Hematopoietic multipotent progenitor cell (in vitro differentiated cells): ENCODE results near the gene ITGA1. TPM values are rescaled to one million over a fixed set of nuclear protein-coding genes. Genes with fewer than 3 reads are reported as not detected.
A peak's percentile ranks its signal among the peaks of the same experiment; 100 is the strongest.
"Not testable (repeated sequence)": the region's sequence is repeated elsewhere in the genome, so short reads cannot be mapped to it uniquely, and the experiment has no call there.

ENCODE experiments used
- DNase-seq, 3 donors: peaks; one replicate each; pipeline ENCODE4 v3.0.0-alpha.2; 2011 to 2015; ENCODE audit warnings: low read depth in 2 of 3, low spot score in 2 of 3
- total RNA-seq: library from RNA; depleted of rRNA; stranded (reverse); fragments of >200 nt; gene quantifications from one replicate; pipeline ENCODE4 v1.2.3, GENCODE V29; 2012

Gene ITGA1
- total RNA-seq, 1 donor, result under 0.01 TPM

DNA sequence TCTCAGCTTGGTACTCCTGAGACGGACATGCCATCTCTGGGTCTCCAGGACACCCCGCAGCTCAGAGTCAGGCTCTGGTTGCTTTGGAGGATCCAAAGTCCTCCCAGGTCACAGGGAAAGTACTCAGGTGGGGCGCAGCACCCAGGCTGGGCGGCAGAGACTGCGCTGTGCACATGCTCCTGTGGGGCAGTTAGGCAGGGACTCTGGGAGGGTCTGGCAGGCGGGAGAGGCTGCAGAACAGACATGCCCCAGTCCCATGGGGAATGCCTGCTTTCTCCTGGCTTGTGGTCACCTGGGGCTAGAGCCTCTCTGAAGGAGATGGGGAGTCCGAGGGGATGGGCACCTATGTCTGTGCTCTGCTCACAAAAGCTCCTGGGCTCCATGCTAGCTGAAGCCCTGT is 156.1 kb downstream of the ITGA1 start:
- no peak for DNase-seq

DNA sequence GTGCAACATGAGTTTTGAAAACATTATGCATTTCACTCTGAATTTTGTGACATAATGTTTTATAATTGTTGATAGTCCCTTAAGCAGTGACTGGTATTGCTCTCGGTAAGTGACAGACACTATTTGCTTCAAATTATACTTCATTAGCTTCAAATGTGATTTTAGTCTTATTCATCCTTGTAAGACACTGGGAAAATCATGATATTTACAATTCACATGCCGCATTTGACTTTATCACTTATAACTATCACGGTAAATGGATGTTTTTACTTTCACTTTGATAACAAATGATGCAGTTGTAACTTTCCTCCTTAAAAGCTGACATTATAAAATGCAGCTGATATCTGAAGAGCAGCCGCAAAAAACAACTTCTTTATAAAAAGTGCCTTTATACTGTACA is 157.3 kb downstream of the ITGA1 start:
- DNase-seq, result peak in 1 of 3 donors; percentile 21

DNA sequence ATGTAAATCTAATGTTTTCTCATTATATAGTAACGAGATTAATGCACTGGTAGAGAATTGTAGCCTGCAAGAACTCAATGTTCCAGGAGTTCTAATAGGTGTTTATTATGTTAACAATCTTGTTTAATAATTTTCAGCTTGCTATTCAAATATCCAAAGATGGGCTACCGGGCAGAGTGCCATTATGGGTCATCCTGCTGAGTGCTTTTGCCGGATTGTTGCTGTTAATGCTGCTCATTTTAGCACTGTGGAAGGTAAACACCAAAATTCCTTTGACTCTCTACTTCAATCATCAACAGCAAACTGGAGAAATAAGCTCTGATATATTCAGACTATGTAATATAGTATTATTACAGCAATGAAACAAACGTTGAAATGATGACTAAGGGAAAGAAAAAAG is 159.5 kb downstream of the ITGA1 start:
- DNase-seq, result no peak

DNA sequence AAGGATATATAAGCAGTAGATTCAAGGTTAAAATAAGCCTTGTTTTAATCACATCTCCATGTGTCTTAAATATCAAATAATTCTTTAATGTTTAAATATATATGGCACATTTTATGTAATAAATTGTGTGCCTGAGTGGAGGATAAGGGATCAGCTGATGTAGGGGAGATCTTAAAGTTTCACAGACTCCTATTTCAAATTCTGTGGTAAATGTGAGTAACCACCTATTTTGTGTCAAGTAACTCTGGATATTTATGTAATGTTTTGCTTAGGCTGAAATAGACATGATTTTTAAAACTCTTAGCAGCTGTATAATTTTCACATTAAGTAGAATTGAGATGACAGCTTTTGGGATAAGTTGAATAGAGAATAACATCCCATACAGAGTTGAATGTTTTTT is 160.1 kb downstream of the ITGA1 start:
- no peak for DNase-seq

DNA sequence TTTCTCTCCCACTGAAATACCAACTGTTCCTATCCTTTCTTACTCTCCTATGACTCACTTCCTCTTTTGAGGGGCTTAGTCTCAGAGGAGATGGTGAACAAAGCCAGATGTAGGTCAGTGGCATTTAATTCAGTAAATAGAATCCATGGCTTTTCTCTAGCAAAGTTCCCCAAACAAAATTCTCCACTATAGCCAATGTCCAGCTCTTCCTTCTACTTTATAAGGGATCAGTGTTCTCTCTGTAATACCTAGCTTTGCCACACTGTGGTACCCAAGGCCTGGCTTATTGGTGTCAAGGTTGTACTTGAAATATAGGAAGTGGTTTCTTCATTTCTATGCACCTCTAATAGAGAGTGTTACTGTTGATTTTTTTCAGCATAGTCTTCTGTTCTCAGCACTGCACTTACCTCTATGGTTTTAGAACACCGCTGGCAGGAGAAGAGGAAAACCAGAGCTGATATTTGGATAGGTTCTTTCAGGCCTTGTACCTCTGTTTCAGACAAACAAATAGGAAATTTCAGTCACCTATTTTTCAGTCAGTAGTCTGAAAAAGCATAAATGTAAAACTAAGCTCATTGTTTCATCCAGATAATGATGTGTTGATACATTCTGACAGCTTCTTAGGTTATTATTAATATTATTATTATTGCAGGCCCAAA is 160.8 kb downstream of the ITGA1 start:
- peak; percentile 24 to 87 (median 64) for DNase-seq

DNA sequence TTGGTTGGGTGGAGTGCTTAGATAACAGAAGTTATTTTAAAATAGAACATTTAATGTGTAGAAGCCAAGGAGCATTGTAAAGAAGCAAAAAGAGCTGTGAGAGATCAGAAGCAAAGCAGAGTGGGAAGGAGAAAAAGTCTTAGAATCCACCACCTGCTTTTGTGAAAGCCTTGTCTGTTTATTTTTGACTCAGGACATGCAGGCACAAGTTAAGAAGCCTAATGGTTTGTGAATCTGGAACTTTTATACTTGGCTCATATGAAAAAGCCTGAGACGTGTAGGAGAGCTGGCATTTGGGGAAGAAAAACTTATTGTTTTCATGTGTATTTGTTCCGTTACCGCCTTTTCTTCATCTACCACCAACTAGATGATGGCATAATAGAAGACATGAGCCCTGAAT is 163.0 kb downstream of the ITGA1 start:
- DNase-seq, result no peak

DNA sequence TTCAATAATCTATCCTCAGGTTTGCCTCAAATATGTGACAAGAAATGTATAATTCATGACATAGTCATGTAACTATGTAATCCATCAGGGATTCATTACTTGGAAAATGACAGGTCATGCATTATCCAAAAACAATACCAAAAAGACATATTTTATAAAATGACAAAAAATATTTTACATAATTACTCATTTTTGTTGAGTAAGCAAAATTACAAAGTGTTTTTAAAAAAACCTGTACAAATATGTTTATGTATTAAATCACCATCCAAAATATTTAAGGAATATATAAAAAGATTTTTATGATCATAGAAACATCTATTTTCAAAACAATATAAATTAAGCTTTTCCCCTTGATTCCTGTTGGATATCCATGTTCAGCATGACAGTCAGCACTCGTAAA is 164.8 kb downstream of the ITGA1 start:
- DNase-seq, result no peak

DNA sequence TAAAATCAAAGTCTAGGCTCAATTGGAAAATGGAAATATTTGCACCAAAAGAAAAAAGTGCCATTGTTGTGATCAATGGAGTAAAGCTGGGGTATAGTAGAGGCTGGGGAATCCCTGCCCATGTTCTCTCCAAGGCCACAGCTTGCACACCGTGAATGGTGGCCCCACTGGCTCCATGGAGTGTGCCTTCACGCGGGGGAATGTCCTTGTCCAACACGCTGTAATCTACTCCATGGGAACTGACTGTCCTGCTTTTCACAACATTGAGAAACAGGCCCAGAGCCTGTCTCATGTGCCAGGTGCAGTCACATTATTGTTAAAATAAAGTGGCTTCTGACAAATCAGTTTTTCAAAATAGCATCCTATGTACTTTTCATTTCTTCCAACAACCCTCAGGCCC is 168.3 kb downstream of the ITGA1 start:
- DNase-seq, result no peak

DNA sequence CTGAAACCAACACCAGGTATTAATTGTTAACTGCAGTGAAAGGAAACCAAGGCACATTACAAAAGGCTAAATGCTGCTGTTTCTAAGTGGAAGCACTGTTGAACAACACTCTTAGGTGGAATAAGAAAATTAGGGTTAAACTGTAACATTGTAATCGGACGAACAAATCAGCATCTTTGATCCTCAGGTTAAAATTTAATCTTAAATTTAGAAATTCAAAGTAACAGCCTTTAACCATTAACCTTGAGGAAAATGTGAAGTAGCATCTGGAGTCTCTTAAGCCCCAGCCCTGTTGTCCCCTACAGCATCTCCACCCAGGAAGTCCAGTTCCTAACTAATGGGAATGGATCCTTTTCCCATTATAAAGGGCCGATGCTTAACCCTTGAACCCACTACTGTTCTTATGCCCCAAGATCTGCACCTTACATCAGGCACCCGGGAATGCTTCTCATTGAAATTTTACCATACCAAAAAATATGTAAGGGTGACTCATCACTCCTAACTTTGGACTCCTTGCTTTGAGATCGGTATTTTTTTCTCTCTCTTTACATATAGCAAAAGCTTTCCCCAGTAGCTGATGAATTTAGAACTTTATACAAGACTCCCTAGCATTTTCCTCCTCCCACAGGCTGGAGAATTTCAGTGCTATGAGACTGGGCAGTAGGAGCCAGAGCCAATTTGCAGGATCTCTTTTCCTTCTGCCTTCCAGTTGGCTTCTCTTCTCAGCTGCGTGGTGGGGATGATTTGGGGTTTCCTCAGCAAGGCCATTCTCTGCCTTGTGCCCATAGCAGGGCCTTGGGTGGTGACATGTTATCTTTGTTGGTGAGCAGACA is 169.4 kb downstream of the ITGA1 start:
- DNase-seq, result no peak

DNA sequence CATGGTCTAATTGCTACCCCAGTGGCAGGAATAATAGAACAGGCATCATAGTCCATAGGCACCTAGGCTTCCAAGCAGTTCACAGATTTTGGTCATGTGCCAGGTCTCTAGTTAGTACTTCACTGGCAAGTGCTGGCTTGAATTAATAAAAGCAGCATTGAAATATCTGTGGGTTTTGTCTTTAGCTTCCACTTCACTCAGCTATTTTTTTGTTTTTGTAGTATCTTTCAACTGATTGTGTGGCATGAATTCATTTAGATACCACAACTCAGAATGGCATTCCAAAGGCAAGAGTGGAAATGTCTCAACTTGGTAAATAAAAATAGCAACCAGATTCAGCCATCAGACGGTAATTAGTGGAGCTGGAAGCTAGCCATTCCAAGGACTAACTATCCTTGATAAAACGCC is 173.6 kb downstream of the ITGA1 start:
- no peak for DNase-seq

DNA sequence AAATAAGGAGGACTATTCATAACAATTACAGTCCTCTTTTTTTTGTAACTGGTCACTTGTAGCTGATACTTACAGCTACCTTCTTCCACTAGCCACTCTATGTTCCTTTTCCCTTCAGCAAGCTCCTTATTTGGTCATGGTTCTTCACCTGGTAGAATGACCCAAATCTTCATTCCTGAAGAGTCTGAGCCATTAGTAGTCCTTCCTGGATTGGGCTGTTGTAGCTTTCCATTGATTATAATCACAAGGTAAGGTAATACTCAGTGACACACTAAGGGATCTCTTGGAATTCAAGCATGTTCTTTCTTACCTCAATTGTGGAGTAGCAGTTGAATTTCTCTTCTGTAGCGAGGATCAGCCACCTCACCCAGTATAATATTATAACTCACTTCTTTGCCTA is 175.9 kb downstream of the ITGA1 start:
- no peak for DNase-seq

DNA sequence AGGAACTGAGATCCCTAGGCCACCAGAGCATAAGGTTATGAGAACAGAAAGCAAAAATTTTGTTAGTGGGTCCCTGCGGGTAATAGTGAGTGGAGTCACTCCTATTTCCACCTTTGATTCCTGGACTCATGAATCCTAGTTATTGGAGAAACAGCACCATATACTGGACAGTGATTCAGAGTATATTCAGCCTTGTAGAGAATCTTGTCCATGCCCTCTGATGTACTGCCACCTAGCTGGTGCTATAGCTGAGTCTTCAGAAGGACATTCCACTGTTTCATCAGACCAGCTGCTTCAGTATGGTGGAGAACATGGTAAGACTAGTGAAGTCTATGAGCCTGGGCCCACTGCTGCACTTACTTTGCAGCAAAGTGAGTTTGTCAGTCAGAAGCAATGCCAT is 176.4 kb downstream of the ITGA1 start:
- DNase-seq, result no peak

DNA sequence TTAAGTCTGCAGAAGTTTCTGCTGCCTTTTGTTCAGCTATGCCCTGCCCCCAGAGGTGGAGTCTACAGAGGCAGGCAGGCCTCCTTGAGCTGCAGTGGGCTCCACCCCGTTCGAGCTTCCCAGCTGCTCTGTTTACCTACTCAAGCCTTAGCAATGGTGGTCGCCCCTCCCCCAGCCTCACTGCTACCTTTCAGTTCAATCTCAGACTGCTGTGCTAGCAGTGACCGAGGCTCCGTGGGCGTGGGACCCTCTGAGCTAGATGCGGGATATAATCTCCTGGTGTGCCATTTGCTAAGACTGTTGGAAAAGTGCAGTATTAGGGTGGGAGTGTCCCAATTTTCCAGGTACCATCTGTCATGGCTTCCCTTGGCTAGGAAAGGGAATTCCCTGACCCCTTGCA is 188.4 kb downstream of the ITGA1 start:
- not testable (repeated sequence) for DNase-seq

DNA sequence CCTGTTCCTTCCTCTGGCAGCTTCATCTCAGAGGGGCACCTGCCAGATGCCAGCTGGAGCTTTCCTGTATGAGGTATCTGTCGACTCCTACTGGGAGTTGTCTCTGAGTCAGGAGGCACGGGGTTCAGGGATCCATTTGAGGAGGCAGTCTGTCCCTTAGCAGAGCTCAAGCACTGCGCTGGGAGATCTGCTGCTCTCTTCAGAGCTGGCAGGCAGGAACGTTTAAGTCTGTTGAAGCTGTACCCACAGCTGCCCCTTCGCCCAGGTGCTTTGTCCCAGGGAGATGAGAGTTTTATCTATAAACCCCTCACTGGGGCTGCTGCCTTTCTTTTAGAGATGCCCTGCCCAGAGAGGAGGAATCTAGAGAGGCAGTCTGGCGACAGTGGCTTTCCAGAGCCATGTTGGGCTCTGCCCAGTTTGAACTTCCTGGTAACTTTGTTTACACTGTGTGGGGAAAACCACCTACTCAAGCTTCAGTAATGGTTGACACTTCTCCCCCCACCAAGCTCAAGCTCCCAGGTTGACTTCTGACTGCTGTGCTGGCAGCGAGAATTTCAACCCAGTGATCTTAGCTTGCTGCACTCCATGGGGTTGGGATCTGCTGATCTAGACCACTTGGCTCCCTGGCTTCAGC is 189.7 kb downstream of the ITGA1 start:
- no peak for DNase-seq

DNA sequence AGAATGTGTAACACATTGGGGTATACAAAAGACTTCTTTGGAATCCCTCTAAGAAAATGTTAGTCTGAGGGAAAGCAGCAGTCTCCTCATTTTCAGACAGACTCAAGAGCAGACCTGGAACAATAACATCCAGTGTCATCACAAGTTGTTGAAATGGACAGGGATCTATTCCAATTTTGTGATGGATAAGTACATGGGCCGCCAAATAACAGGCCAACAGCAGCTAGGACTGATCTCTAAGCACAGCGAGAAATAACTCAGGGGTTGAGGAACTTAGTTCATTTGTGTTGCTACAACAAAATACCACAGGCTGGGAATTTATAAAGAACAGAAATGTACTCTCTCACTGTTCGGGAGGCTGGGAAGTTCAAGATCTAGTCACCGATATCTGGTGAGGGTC is 193.8 kb downstream of the ITGA1 start:
- no peak for DNase-seq

DNA sequence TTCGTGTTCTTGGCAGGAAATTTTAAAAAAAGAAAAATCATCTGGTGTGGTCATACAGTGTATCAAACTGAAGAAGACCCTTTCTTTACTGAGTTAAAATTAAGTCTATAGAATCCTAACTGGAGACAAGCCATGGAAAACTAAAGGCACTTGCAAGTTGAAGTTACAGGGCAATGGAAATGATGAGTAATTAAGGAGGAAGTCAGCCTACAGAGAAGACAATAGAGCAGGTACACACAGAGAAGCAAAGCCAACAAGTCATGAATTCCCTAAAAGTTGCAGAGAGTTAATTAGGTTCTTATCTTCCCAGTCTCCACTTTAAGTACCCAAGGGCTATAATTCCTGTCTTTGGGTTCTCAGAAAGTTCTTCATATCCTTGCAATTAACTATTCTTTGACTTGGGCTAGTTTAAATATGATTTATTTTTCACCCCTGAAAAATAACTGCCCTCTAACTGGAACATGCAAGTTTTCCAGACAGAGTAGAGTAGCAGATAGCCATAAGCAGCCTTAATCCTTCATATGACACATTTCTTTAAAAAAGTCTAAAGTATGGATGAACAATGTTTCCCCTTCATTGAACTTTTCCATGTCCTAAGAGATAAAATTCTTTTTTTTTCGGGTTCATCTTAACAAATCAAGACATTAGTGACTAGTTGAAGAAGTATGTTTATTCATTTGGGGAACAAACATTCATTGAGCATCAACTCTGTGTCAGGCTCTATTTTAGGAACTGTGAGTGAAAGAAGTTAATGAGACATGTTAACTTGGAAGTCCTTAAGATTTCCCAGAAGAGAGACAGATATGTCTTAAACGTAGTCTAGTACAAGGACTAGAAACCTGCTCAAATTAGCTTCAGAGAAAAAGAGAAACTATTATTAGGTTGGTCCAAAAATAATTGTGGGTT is 196.3 kb downstream of the ITGA1 start:
- DNase-seq, result no peak

DNA sequence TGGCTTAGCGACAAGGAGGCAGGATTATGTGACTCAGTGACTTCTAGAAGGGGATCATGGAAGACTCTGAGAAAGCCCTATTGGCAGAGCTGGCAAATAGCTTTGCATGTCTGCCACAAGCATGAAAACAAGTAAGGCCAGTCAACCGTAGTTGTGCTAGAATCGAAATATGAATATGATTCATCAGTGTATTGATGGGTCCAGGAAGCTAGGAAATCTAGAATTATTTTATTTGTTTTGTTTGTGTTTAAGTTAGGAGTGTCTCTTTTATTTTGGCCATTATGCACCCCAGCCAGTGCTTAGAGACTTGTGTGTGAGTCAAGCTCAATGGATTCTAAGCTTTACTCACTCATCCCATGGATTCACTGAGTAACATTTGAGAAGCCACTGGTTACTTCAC is 197.6 kb downstream of the ITGA1 start:
- DNase-seq, result no peak

DNA sequence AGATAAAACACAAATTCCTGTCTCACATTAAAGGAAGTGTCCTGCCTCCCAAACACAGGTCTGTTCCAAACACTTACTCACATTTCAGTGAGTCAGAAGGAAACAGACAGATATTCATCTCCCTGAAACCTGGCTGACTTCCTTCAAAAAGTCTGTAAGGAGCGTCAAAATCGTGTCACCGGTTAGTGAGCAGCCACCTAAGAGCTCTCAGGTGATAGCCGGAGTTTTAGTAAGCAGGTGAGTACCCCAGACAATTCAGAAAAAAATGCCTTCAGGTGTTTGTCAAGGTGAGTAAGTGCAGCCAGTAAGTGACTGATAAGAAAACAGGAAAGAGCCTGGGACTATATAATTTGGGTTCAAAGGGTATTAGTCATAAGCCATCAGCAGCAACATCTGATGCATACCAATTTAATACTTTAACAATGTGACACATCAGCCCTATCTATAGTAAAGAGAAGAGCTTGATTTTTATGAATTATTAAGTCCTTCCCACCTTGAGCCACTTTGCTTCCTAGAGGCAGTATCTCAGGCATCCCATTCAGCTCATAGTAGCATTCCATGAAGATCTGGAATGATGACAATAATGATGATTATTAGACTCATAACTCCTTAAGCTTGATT is 200.1 kb downstream of the ITGA1 start:
- DNase-seq, result peak in 1 of 3 donors; percentile 21

DNA sequence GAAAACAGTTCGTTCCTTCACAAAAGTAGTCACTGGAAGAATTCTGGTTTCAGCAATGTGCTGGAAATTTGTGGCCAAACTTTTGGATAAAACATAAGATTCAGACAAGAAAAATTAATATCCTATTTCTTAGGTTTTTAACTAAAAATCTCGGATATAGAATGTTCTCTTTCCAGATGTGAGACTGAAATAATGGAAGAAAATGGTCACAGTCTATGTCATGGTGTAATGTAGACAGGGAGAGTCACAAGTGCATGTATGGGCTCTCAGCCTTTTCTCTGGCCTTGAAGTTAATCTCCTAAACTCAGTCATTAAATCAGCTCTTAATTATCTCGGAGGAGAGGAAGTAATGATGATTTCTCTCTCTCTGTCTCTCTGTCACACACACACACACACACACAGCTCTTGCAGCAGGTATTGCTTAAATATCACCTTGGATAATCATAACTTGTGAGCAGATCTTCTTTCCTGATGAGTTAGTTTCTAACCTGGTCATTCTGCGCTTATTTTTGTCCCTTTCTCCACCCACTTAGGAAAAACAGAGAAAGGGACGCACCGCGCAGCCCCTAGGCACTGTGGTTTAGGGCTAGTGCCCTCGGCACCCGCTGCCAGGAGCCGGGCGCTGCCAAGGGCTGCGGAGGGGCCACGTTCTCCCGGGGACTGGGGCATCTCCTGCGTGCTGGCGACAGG is 200.8 kb downstream of the ITGA1 start:
- peak in 1 of 3 donors; percentile 9 for DNase-seq
